Cardiac septum (tissue), 1 donor: ENCODE measurements around the gene PTPRG. TPM values are rescaled to one million over a fixed set of nuclear protein-coding genes. Genes with fewer than 3 reads are reported as not detected.
"Not testable (repeated sequence)": the region's sequence is repeated elsewhere in the genome, so short reads cannot be mapped to it uniquely, and the experiment has no call there.

Source experiments
- DNase-seq: peaks from one replicate; pipeline ENCODE4 v3.0.0-alpha.2; 2020; ENCODE audit warnings: low spot score
- intact Hi-C: fragments of 100-400 bp; cut with DNase I; formaldehyde crosslinking; loops from one replicate; pipeline ENCODE4 v1.14.0; 2022
- total RNA-seq: library from RNA; stranded (reverse); fragmentation: NEBNext Ultra II Directional; extraction: Animal tissue kit (Norgen Biotek cat#: 25700); gene quantifications from one replicate; pipeline ENCODE4 v1.2.1, GENCODE V29; 2021
- donor health status: DM: no; HTN: no; CAD: no.

Gene PTPRG
- total RNA-seq, 1 donor from 2014 or later = 34.3 TPM

GRCh38 chr3:61697301-61697700 is 135.9 kb downstream of the PTPRG start:
- no peak for DNase-seq
- intact Hi-C loops = no loop called here

- intact Hi-C loops = not testable (repeated sequence)
These were observed 137.1 kb downstream of the PTPRG start for GRCh38 chr3:61698278-61699072.

GRCh38 chr3:61699622-61700021 is 138.3 kb downstream of the PTPRG start:
- intact Hi-C loops = no loop called here
- no peak for DNase-seq

More at GRCh38 chr3:61698278-61699072, 137.1 kb downstream of the PTPRG start:
- not testable (repeated sequence) for DNase-seq

- DNase-seq = no peak
- intact Hi-C loops = no loop called here
These were observed 139.6 kb downstream of the PTPRG start for GRCh38 chr3:61701011-61701410.

GRCh38 chr3:61702453-61702852 is 141.1 kb downstream of the PTPRG start:
- no peak for DNase-seq
- intact Hi-C loops = no loop called here

GRCh38 chr3:61704807-61705206 is 143.4 kb downstream of the PTPRG start:
- intact Hi-C loops = no loop called here
- DNase-seq = no peak

- DNase-seq = no peak
- intact Hi-C loops = no loop called here
These were observed 146.1 kb downstream of the PTPRG start for GRCh38 chr3:61707492-61707891.

- intact Hi-C loops, DNase-seq: not testable (repeated sequence)
These were observed 149.5 kb downstream of the PTPRG start for GRCh38 chr3:61710920-61711319.

GRCh38 chr3:61714225-61714624 is 152.9 kb downstream of the PTPRG start:
- intact Hi-C loops = no loop called here
- DNase-seq = no peak

- intact Hi-C loops = no loop called here
- no peak for DNase-seq
These were observed 154.6 kb downstream of the PTPRG start for GRCh38 chr3:61715886-61716527.

- intact Hi-C loops = not testable (repeated sequence)
These were observed 155.3 kb downstream of the PTPRG start for GRCh38 chr3:61716693-61717092.

GRCh38 chr3:61718565-61718964 is 157.2 kb downstream of the PTPRG start:
- intact Hi-C loops = no loop called here
- DNase-seq = no peak

More at GRCh38 chr3:61716693-61717092, 155.3 kb downstream of the PTPRG start:
- not testable (repeated sequence) for DNase-seq

GRCh38 chr3:61719278-61719977 is 158.1 kb downstream of the PTPRG start:
- no peak for DNase-seq
- intact Hi-C loops = no loop called here

GRCh38 chr3:61723038-61723437 is 161.7 kb downstream of the PTPRG start:
- intact Hi-C loops = no loop called here

GRCh38 chr3:61724183-61724582 is 162.8 kb downstream of the PTPRG start:
- intact Hi-C loops = no loop called here

More at GRCh38 chr3:61723038-61723437, 161.7 kb downstream of the PTPRG start:
- DNase-seq = no peak

GRCh38 chr3:61724801-61725200 is 163.4 kb downstream of the PTPRG start:
- DNase-seq = no peak
- intact Hi-C loops = loop anchor here (5.0 kb wide), 1 partner anchor 82 kb away; no protein-coding TSS in a partner anchor

More at GRCh38 chr3:61724183-61724582, 162.8 kb downstream of the PTPRG start:
- no peak for DNase-seq

GRCh38 chr3:61725851-61726333 is 164.5 kb downstream of the PTPRG start:
- intact Hi-C loops = loop anchor here (5.0 kb wide), 1 partner anchor 81 kb away; no protein-coding TSS in a partner anchor
- no peak for DNase-seq

- intact Hi-C loops = loop anchor here (5.0 kb wide), 1 partner anchor 80 kb away; no protein-coding TSS in a partner anchor
- no peak for DNase-seq
These were observed 166.1 kb downstream of the PTPRG start for GRCh38 chr3:61727435-61727834.

GRCh38 chr3:61729038-61729634 is 167.8 kb downstream of the PTPRG start:
- intact Hi-C loops = loop anchor here (5.0 kb wide), 1 partner anchor 78 kb away; no protein-coding TSS in a partner anchor

More at GRCh38 chr3:61729038-61729634, 167.8 kb downstream of the PTPRG start:
- no peak for DNase-seq
